ENCODE results near the gene CAP2. TPM values are rescaled to one million over a fixed set of nuclear protein-coding genes. Genes with fewer than 3 reads are reported as not detected.
A peak's percentile ranks its signal among the peaks of the same experiment; 100 is the strongest.
"Not testable (repeated sequence)": the region's sequence is repeated elsewhere in the genome, so short reads cannot be mapped to it uniquely, and the experiment has no call there.

The CAP2 gene
- total RNA-seq, 3 donors from 2014 or later, result 3.9 to 15.1 (median 7.5) TPM

DNA sequence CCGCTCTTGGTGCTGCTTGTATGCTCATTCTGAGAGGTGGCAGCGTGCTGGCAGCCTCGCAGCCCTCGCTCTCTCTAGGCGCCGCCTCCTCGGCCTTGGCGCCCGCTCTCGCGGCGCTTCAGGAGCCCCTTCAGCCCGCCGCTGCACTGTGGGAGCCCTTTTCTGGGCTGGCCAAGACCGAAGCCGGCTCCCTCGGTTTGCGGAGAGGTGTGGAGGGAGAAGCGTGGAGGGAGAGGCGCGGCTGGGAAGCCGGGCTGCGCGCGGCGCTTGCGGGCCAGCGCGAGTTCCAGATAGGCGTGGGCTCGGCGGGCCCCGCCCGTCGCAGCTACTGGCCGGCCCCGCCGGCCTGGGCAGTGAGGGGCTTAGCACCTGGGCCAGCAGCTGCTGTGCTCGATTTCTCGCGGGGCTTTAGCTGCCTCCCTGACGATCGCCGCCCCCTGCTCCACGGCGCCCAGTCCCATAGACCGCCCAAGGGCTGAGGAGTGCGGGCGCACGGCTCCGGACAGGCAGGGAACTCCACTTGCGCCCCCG lies 187.2 kb downstream of the CAP2 start:
- H3K4me1 ChIP-seq, result no peaks in the 10 kb centered on the region
- intact Hi-C loops (cut with DNase I; ENCODE audit: low total_unique reads), result loop anchor here (10.0 kb wide), 1 partner anchor 426 kb away; no protein-coding TSS in a partner anchor
- TF ChIP-seq POLR2AphosphoS5 (IDR thresholded peaks at IDR 0.05), result no peak
- no peak for TF ChIP-seq POLR2A (IDR thresholded peaks at IDR 0.05)
- TF ChIP-seq CTCF (IDR thresholded peaks at IDR 0.05), result no peak

GRCh38 chr6:17581282-17581681 lies 187.9 kb downstream of the CAP2 start:
- H3K36me3 ChIP-seq; DNase-seq (ENCODE audit: low spot score in 2 of 2); H3K27ac ChIP-seq; H3K4me1 ChIP-seq; H3K27me3 ChIP-seq: not testable (repeated sequence)
- peaks cover 0 to 11% of the 10 kb centered on the region in 2 donors for H3K9me3 ChIP-seq
- H3K4me3 ChIP-seq, result peak overlapping the region in 1 of 3 donors; percentile 71
- intact Hi-C loops (cut with DNase I; ENCODE audit: low total_unique reads), result loop anchor here (10.0 kb wide), 1 partner anchor 426 kb away; no protein-coding TSS in a partner anchor

More for the DNA sequence above, 187.2 kb downstream of the CAP2 start:
- H3K4me3 ChIP-seq, result peak overlapping the region; percentile 44 to 71 (median 59)
- peak overlapping the region; percentile 64 to 68 for H3K27ac ChIP-seq
- no peaks in the 10 kb centered on the region for H3K27me3 ChIP-seq
- peaks cover 0 to 11% of the 10 kb centered on the region in 2 donors for H3K9me3 ChIP-seq
- DNase-seq (ENCODE audit: low spot score in 2 of 2), result peak in 1 of 2 donors; percentile 56
- H3K36me3 ChIP-seq, result no peaks in the 10 kb centered on the region

- H3K4me3 ChIP-seq, result peak overlapping the region in 1 of 3 donors; percentile 27
These were observed 190.4 kb downstream of the CAP2 start for GRCh38 chr6:17583811-17584210.

GRCh38 chr6:17584241-17584803 lies 190.9 kb downstream of the CAP2 start:
- TF ChIP-seq CTCF (IDR thresholded peaks at IDR 0.05), result peak; percentile 68 to 94 (median 88)
- no peak for TF ChIP-seq POLR2AphosphoS5 (IDR thresholded peaks at IDR 0.05)
- H3K9me3 ChIP-seq, result no peaks in the 10 kb centered on the region
- intact Hi-C loops (cut with DNase I; ENCODE audit: low total_unique reads), result loop anchor here (10.0 kb wide), 1 partner anchor 430 kb away; no protein-coding TSS in a partner anchor
- no peak for DNase-seq (ENCODE audit: low spot score in 2 of 2)
- no peaks in the 10 kb centered on the region for H3K27me3 ChIP-seq
- H3K36me3 ChIP-seq, result no peaks in the 10 kb centered on the region
- H3K4me1 ChIP-seq, result no peaks in the 10 kb centered on the region
- peak overlapping the region; percentile 60 to 62 for H3K27ac ChIP-seq
- H3K4me3 ChIP-seq, result peak overlapping the region in 2 of 3 donors; percentile 16 to 27

More at GRCh38 chr6:17583811-17584210, 190.4 kb downstream of the CAP2 start:
- H3K4me1 ChIP-seq, result no peaks in the 10 kb centered on the region
- H3K9me3 ChIP-seq, result no peaks in the 10 kb centered on the region
- H3K27ac ChIP-seq, result peak overlapping the region; percentile 60 to 62
- no peak for TF ChIP-seq POLR2AphosphoS5 (IDR thresholded peaks at IDR 0.05)
- no peak for TF ChIP-seq POLR2A (IDR thresholded peaks at IDR 0.05)
- no peak for TF ChIP-seq CTCF (IDR thresholded peaks at IDR 0.05)
- no peaks in the 10 kb centered on the region for H3K27me3 ChIP-seq
- intact Hi-C loops (cut with DNase I; ENCODE audit: low total_unique reads), result loop anchor here (10.0 kb wide), 1 partner anchor 429 kb away; no protein-coding TSS in a partner anchor
- H3K36me3 ChIP-seq, result no peaks in the 10 kb centered on the region
- DNase-seq (ENCODE audit: low spot score in 2 of 2), result no peak

- Histone ChIP-seq H3K27me3 (no peaks in the 10 kb centered on the region), H3K4me1 (no peaks in the 10 kb centered on the region), H3K9me3 (no peaks in the 10 kb centered on the region), H3K4me3 (no peak overlapping the region), H3K27ac (no peak overlapping the region), H3K36me3 (no peaks in the 10 kb centered on the region)
- TF ChIP-seq CTCF (IDR thresholded peaks at IDR 0.05) (no peak), POLR2A (IDR thresholded peaks at IDR 0.05) (no peak), POLR2AphosphoS5 (IDR thresholded peaks at IDR 0.05) (no peak)
- DNase-seq (ENCODE audit: low spot score in 2 of 2), result no peak
- intact Hi-C loops (cut with DNase I; ENCODE audit: low total_unique reads), result loop anchor here (2.0 to 10.0 kb wide), 2 partner anchors 35 to 431 kb away; no protein-coding TSS in a partner anchor
These were observed 192.5 kb downstream of the CAP2 start for GRCh38 chr6:17585766-17586490.

- intact Hi-C loops (cut with DNase I; ENCODE audit: low total_unique reads), result loop anchor here (2.0 to 10.0 kb wide), 2 partner anchors 34 to 432 kb away; no protein-coding TSS in a partner anchor
- H3K36me3 ChIP-seq; H3K4me1 ChIP-seq; H3K9me3 ChIP-seq; DNase-seq (ENCODE audit: low spot score in 2 of 2); H3K27me3 ChIP-seq; H3K27ac ChIP-seq; H3K4me3 ChIP-seq: not testable (repeated sequence)
These were observed 193.2 kb downstream of the CAP2 start for GRCh38 chr6:17586623-17587022.

All from breast epithelium (tissue), 4 donors.